Keratinocyte (primary cell): ENCODE results near the gene TTYH2. TPM values are rescaled to one million over a fixed set of nuclear protein-coding genes. Genes with fewer than 3 reads are reported as not detected.

Source experiments
- DNase-seq: peaks from one replicate; pipeline ENCODE4 v3.0.0-alpha.2; 2011; ENCODE audit warnings: low read depth, missing footprints, low spot score
- FAIRE-seq: peaks from 2 replicates; lab custom pipeline; 2011; peaks lifted over from hg19 to GRCh38; lab: Jason Lieb, UNC
- H2AFZ ChIP-seq: 2 replicates; pipeline ENCODE4 v1.6.0; 2012; ENCODE audit warnings: low read length, control low read depth, inconsistent platforms; ENCODE audit not compliant: control insufficient read depth
- H3K27ac ChIP-seq: 2 replicates; pipeline ENCODE4 v1.5.1; 2011; ENCODE audit warnings: low read length; ENCODE audit not compliant: control insufficient read depth, insufficient read depth
- H3K27me3 ChIP-seq: 3 replicates; pipeline ENCODE4 v1.6.0; 2011; ENCODE audit warnings: low read length; ENCODE audit not compliant: control insufficient read depth, insufficient read depth; ENCODE audit errors: extremely low read depth
- H3K36me3 ChIP-seq, 2 experiments: 2 replicates in 1 of 2; 3 replicates in 1 of 2; pipeline ENCODE4 v1.5.1; 2011; ENCODE audit warnings: low read length in 2 of 2, mild to moderate bottlenecking in 1 of 2; ENCODE audit not compliant: control insufficient read depth in 2 of 2, insufficient read depth in 2 of 2; ENCODE audit errors: extremely low read depth in 1 of 2
- H3K4me1 ChIP-seq: 3 replicates; pipeline ENCODE4 v1.5.1; 2011; ENCODE audit warnings: low read length; ENCODE audit not compliant: control insufficient read depth, insufficient read depth; ENCODE audit errors: extremely low read depth
- H3K4me2 ChIP-seq: 3 replicates; pipeline ENCODE4 v1.6.0; 2011; ENCODE audit warnings: low read depth, low read length; ENCODE audit not compliant: control insufficient read depth, insufficient read depth; ENCODE audit errors: extremely low read depth
- H3K4me3 ChIP-seq, 3 experiments: fragments of 200-600 bp in 1 of 3; sonication (generic) in 1 of 3; 2 replicates in 2 of 3; 3 replicates in 1 of 3; pipeline ENCODE4 v1.5.1; 2011 to 2016; ENCODE audit warnings: low read length in 3 of 3, mild to moderate bottlenecking in 3 of 3, control low read depth in 2 of 3, inconsistent platforms in 1 of 3, low read depth in 1 of 3, mixed read lengths in 1 of 3, mixed run types in 1 of 3, moderate library complexity in 1 of 3; ENCODE audit not compliant: control insufficient read depth in 2 of 3, insufficient read depth in 2 of 3; ENCODE audit errors: extremely low read depth in 1 of 3
- H3K79me2 ChIP-seq: 2 replicates; pipeline ENCODE4 v1.6.0; 2012; ENCODE audit warnings: low read length; ENCODE audit not compliant: control insufficient read depth, insufficient read depth
- H3K9ac ChIP-seq: 3 replicates; pipeline ENCODE4 v1.6.0; 2011; ENCODE audit warnings: low read length; ENCODE audit not compliant: control insufficient read depth, insufficient read depth; ENCODE audit errors: extremely low read depth
- H3K9me1 ChIP-seq: 3 replicates; pipeline ENCODE4 v1.6.0; 2011; ENCODE audit warnings: low read length; ENCODE audit not compliant: control insufficient read depth, insufficient read depth; ENCODE audit errors: extremely low read depth
- H3K9me3 ChIP-seq: 2 replicates; pipeline ENCODE4 v1.5.1; 2012; ENCODE audit warnings: low read depth, low read length; ENCODE audit not compliant: control insufficient read depth
- H4K20me1 ChIP-seq: 3 replicates; pipeline ENCODE4 v1.6.0; 2011; ENCODE audit warnings: low read length; ENCODE audit not compliant: control insufficient read depth, insufficient read depth; ENCODE audit errors: extremely low read depth
- EZH2 ChIP-seq: IDR thresholded peaks from one replicate; pipeline ENCODE4 v1.6.1; 2012; ENCODE audit warnings: inconsistent platforms, mild to moderate bottlenecking, low read length, moderate library complexity
- dilution Hi-C: fragments of 300-500 bp; cut with MboI; formaldehyde crosslinking; loops from one replicate; pipeline ENCODE4 v1.7.0; 2020; ENCODE audit warnings: low sequenced_read_pairs; ENCODE audit not compliant: extremely low pct_ligation_motif_present
- polyA plus RNA-seq, 5 experiments: library from polyadenylated mRNA; depleted of rRNA in 3 of 5; stranded (reverse) in 3 of 5; stranded (forward) in 1 of 5; unstranded in 1 of 5; fragments of >200 nt; gene quantifications; 1 replicate in 1 of 5; 2 replicates in 3 of 5; 3 replicates in 1 of 5; pipeline versions ENCODE4 v1.2.1 to v1.2.3, GENCODE V29; 2011 to 2012; ENCODE audit warnings: missing spikeins in 2 of 5, low read depth in 1 of 5, low replicate concordance in 1 of 5
- TF ChIP-seq, protein P1 (sequence below), 3 experiments: IDR thresholded peaks in 1 of 3; conservative IDR thresholded peaks in 1 of 3; optimal IDR thresholded peaks in 1 of 3; 2 replicates in 2 of 3; 3 replicates in 1 of 3; pipeline versions ENCODE3 to v1.5.1; 2011; ENCODE audit warnings: low read length in 3 of 3, mild to moderate bottlenecking in 3 of 3, moderate library complexity in 2 of 3, control low read depth in 1 of 3, inconsistent platforms in 1 of 3; ENCODE audit not compliant: insufficient read depth in 2 of 3; ENCODE audit errors: extremely low read depth in 1 of 3

TTYH2 gene
- polyA plus RNA-seq, 1 donor (not counting 4 experiments of a cell fraction or from before 2014, with no cell fraction given): 3.7 TPM

DNA sequence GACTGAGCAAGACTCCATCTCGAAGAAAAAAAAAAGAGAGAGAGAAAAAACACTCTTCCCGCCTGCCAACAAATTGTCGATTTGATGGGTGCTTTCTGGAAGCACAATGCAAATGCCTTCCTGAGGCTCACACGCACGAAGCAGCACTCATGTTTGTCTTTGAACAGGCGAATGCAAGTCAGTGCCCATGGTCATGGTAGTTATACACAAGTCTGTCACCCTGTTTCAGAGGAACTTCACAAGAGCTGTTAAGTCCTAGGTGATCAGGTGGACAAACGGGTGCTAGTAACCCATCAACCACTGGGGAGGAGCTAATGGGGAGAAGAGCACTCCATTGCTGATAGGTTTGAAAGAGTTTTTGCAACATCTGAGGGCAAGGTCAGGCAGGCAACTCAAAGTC lies 54.2 kb downstream of the TTYH2 start:
- Histone ChIP-seq H3K79me2 (no peaks in the 10 kb centered on the region), H3K4me2 (no peak overlapping the region), H3K27me3 (peaks cover 8% of the 10 kb centered on the region), H3K27ac (no peak overlapping the region), H3K9me3 (no peaks in the 10 kb centered on the region), H3K9me1 (no peaks in the 10 kb centered on the region), H3K9ac (no peak overlapping the region), H2AFZ (no peak overlapping the region), H3K4me3 (no peak overlapping the region), H3K4me1 (no peaks in the 10 kb centered on the region), H3K36me3 (no peaks in the 10 kb centered on the region), H4K20me1 (no peaks in the 10 kb centered on the region)
- FAIRE-seq: no peak
- DNase-seq: no peak
- dilution Hi-C loops: no loop called here
- TF ChIP-seq EZH2: no peak
- TF ChIP-seq, protein P1, sequence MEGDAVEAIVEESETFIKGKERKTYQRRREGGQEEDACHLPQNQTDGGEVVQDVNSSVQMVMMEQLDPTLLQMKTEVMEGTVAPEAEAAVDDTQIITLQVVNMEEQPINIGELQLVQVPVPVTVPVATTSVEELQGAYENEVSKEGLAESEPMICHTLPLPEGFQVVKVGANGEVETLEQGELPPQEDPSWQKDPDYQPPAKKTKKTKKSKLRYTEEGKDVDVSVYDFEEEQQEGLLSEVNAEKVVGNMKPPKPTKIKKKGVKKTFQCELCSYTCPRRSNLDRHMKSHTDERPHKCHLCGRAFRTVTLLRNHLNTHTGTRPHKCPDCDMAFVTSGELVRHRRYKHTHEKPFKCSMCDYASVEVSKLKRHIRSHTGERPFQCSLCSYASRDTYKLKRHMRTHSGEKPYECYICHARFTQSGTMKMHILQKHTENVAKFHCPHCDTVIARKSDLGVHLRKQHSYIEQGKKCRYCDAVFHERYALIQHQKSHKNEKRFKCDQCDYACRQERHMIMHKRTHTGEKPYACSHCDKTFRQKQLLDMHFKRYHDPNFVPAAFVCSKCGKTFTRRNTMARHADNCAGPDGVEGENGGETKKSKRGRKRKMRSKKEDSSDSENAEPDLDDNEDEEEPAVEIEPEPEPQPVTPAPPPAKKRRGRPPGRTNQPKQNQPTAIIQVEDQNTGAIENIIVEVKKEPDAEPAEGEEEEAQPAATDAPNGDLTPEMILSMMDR (optimal IDR thresholded peaks at IDR 0.05 in 1 of 3, IDR thresholded peaks at IDR 0.05 in 1 of 3, conservative IDR thresholded peaks at IDR 0.05 in 1 of 3; ENCODE audit: extremely low read depth in 1 of 3, insufficient read depth in 2 of 3, low read length in 3 of 3): no peak

DNA sequence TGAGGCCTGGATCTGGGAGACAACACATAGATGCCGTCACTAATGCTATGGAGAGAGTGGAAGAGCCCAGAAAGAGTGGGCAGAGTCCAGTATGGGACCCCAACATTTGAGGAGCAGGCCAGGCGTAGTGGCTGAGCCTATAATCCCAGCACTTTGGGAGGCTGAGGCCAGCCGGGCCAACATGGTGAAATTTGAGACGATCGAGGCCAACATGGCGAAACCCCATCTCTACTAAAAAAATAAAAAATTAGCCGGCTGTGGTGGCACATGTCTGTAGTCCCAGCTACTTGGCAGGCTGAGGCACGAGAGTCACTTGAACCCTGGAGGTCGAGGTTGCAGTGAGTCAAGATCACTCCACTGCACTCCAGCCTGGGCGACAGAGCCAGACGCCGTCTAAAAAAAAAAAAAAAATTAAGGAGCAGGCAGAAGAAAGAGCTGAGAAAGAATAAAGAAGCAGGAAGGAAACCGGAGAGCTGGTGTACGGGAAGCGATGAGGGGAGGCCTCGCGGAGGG lies 54.7 kb downstream of the TTYH2 start:
- TF ChIP-seq EZH2: no peak
- TF ChIP-seq, protein P1 (optimal IDR thresholded peaks at IDR 0.05 in 1 of 3, IDR thresholded peaks at IDR 0.05 in 1 of 3, conservative IDR thresholded peaks at IDR 0.05 in 1 of 3; ENCODE audit: extremely low read depth in 1 of 3, insufficient read depth in 2 of 3, low read length in 3 of 3): no peak
- no peaks in the 10 kb centered on the region for H3K4me1 ChIP-seq
- dilution Hi-C loops: no loop called here

More for the DNA sequence above, 54.7 kb downstream of the TTYH2 start:
- no peak for DNase-seq
- no peaks in the 10 kb centered on the region for H3K9me1 ChIP-seq
- H3K4me3 ChIP-seq: no peak overlapping the region
- no peak overlapping the region for H3K4me2 ChIP-seq
- H3K36me3 ChIP-seq: no peaks in the 10 kb centered on the region
- H3K9me3 ChIP-seq: no peaks in the 10 kb centered on the region
- H4K20me1 ChIP-seq: no peaks in the 10 kb centered on the region
- no peak for FAIRE-seq
- peaks cover 8% of the 10 kb centered on the region for H3K27me3 ChIP-seq
- H3K79me2 ChIP-seq: no peaks in the 10 kb centered on the region
- H3K27ac ChIP-seq: no peak overlapping the region
- no peak overlapping the region for H3K9ac ChIP-seq
- H2AFZ ChIP-seq: no peak overlapping the region
